GM10266 (cell line): Measurements from ENCODE around the gene FBXW2.

ENCODE experiments used
- DNase-seq: peaks from one replicate; pipeline ENCODE4 v3.0.0; 2012; ENCODE audit errors: extremely low spot score
- TF ChIP-seq, protein P1 (sequence below): IDR thresholded peaks from 2 replicates; pipeline ENCODE4 v1.5.1; 2012; ENCODE audit warnings: mild to moderate bottlenecking, low read depth; ENCODE audit not compliant: control insufficient read depth, insufficient read depth; ENCODE audit errors: missing control alignments

The FBXW2 gene

DNA sequence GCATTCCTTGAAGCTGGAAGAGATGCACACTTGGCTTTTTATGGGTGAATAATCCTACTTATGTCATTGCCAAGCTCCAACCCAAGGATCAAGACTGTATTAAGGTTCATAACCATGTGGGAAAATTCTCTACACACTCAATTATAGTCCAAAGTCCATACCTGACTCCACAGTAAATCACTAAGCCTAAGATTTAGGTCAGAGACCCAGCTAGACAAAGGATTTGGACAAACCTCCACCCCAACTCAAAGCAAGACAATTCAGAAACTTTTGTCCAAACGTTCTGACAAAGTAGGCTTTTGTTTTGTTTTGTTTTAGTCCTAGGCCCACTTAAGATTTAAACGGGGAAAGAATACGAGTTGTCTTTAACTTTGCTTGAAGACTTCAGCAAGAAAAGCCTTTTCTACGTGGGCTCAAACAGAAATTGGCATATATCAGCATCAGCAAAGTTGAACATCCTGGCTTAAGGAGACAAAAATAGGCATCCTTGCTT lies 80.6 kb downstream of the FBXW2 start:
- DNase-seq: no peak
- TF ChIP-seq, protein P1, sequence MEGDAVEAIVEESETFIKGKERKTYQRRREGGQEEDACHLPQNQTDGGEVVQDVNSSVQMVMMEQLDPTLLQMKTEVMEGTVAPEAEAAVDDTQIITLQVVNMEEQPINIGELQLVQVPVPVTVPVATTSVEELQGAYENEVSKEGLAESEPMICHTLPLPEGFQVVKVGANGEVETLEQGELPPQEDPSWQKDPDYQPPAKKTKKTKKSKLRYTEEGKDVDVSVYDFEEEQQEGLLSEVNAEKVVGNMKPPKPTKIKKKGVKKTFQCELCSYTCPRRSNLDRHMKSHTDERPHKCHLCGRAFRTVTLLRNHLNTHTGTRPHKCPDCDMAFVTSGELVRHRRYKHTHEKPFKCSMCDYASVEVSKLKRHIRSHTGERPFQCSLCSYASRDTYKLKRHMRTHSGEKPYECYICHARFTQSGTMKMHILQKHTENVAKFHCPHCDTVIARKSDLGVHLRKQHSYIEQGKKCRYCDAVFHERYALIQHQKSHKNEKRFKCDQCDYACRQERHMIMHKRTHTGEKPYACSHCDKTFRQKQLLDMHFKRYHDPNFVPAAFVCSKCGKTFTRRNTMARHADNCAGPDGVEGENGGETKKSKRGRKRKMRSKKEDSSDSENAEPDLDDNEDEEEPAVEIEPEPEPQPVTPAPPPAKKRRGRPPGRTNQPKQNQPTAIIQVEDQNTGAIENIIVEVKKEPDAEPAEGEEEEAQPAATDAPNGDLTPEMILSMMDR: no peak

DNA sequence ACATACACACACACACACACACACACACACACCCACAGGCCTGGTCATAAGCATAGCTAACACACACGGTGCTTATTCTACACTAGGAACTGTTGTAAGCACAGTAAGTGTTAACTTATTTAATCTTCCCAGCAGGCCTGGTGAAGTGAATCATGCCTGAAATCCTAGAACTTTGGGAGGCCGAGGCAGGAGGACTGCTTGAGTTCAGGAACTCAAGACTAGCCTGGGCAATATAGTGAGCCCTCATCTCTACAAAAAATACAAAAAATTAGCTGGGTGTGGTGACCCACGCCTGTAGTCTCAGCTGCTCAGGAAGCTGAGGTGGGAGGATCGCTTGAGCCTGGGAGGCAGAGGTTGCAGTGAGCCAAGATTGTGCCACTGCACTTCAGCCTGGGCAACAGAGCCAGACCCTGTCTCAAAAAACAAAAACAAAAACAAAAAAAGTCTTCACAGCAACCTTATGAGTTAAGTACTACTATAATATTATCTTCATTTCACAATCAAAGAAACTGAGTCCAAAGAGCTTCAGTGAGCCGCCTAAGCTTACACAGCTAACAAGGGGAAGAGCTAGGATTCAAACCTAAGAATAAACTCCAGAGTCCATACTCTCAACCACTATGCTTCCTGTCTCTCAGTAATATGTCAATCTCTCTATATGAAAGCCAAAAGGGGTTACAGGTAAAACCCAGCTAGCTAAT lies 81.2 kb downstream of the FBXW2 start:
- DNase-seq: no peak
- TF ChIP-seq, protein P1: no peak

DNA sequence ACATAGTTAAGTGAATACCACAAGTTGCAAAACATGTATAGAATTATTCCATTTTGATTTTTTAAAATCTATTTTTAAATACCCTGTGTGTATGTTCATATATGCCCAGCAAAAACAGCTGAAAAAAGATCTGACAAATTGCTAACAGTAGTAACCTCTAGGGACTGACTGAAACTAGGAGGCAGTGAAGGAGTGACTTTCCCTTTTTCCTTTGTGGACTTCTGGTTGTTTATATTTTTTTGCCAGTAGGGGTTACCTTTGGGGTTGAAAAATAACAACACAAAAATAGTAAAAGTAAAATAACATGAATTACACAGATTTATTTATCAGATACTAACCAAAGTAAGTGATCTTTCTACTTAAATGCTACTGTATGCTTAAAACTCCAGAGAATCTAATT lies 81.9 kb downstream of the FBXW2 start:
- no peak for DNase-seq
- TF ChIP-seq, protein P1: no peak

DNA sequence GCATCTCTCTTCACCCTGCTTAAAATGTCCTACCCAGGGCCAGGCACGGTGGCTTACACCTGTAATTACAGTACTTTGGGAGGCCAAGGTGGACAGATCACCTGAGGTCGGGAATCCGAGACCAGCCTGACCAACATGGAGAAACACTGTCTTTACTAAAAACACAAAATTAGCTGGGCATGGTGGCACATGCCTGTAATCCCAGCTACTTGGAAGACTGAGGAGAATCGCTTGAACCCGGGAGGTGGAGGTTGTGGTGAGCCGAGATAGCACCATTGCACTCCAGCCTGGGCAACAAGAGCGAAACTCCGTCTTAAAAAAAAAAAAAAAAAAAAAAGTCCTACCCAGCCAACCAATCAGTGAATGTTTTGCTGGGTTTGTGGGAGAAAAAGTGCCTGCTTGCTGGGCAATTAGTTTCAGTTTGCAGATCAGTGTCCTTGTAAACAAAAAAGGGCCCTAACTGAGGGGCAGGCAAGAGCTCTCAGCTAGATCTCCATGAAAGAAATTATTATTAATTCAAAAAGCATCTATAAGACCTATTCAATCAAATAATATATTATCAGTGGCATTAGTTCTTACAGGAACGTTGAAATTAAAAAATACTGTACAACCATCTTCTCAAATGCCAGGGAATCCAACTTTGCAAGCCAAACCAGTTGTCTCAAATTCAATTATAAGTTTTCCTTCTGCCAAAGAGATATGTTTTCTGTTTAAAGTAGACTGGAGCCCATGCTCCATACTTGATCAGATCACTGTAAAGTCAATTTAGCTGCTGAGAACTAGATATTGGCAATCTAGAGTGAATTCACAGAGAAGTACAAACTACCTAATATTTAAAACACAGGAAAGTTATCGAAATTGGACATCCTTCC lies 82.9 kb downstream of the FBXW2 start:
- peak; percentile 66 for DNase-seq
- TF ChIP-seq, protein P1: no peak

DNA sequence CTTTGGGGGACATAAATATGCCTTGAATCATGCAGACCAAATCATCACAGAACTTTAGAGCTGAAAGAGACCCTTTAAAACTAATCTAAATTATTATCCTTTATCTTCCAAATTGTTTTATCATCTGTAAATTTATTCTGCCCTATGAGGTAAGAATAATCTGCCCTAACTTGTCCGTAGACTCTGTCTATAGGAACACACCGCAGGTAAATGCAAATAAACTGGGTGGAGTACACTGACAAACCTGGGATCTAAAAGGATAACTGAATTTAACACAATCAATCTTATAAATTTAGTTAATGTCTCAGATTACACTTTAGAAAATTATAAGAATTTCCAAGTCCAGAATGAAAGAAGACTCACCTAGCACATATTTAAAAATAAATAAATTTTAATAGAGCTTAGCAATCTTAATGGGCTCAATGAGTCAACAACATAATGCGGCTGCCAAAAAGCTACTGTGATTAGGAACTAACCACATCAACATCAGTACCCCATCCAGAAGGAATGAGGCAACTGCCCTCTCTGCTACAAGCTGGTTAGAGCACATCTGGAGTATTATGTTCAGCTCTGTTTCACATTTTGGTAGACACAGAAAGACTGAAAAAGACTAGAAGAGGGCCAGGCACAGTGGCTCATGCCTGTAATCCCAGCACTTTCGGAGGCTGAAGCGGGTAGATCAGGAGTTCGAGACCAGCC lies 84.5 kb downstream of the FBXW2 start:
- no peak for DNase-seq
- TF ChIP-seq, protein P1: no peak

DNA sequence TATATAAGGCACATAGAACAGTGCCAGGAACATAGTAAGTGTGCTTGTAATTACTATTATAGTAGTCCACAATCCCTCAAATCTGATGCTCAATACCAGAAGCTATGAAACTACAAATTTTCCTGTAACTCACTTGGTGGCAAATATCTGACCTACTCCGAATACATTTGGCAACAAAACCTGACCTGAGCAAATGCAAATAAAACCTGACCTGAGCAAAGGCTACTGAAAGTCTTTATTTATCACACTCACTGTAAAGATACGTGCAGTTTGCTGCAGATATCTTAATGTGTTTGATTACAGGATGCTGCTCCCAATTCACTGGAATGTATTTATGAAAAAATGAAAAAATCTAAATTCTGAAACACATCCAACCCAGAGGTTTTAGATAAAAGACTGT lies 86.0 kb downstream of the FBXW2 start:
- no peak for DNase-seq
- TF ChIP-seq, protein P1: no peak
